Retinal pigment epithelial cell (primary cell): ENCODE measurements around the gene TESK2.

Source experiments
- DNase-seq: peaks from one replicate; pipeline ENCODE4 v3.0.0-alpha.2; 2010; ENCODE audit warnings: low read depth
- H3K4me3 ChIP-seq: 2 replicates; pipeline ENCODE4 v1.5.1; 2011; ENCODE audit warnings: mild to moderate bottlenecking, low read length, control low read depth, moderate library complexity
- CTCF ChIP-seq: conservative IDR thresholded peaks from 2 replicates; pipeline ENCODE4 v1.5.1; 2011; ENCODE audit warnings: low read depth, low read length, control low read depth, inconsistent platforms

TESK2 gene

GRCh38 chr1:45405636-45406035 lies 85.3 kb downstream of the TESK2 start:
- TF ChIP-seq CTCF = no peak
- H3K4me3 ChIP-seq = no peak overlapping the region
- no peak for DNase-seq

GRCh38 chr1:45403718-45404117 lies 87.2 kb downstream of the TESK2 start:
- H3K4me3 ChIP-seq = no peak overlapping the region
- DNase-seq = no peak
- no peak for TF ChIP-seq CTCF

- DNase-seq = no peak
- TF ChIP-seq CTCF = no peak
- no peak overlapping the region for H3K4me3 ChIP-seq
These were observed 87.7 kb downstream of the TESK2 start for GRCh38 chr1:45403298-45403697.

GRCh38 chr1:45401524-45401923 lies 89.4 kb downstream of the TESK2 start:
- H3K4me3 ChIP-seq = no peak overlapping the region
- DNase-seq = no peak
- no peak for TF ChIP-seq CTCF

GRCh38 chr1:45400049-45400448 lies 90.9 kb downstream of the TESK2 start:
- no peak for TF ChIP-seq CTCF
- no peak overlapping the region for H3K4me3 ChIP-seq

GRCh38 chr1:45397285-45397684 lies 93.7 kb downstream of the TESK2 start:
- H3K4me3 ChIP-seq = no peak overlapping the region
- TF ChIP-seq CTCF = no peak
- no peak for DNase-seq

More at GRCh38 chr1:45400049-45400448, 90.9 kb downstream of the TESK2 start:
- DNase-seq = no peak

GRCh38 chr1:45395582-45395981 lies 95.4 kb downstream of the TESK2 start:
- DNase-seq = no peak
- no peak for TF ChIP-seq CTCF
- H3K4me3 ChIP-seq = no peak overlapping the region
